ENCODE data around the gene MORN4.

Gene MORN4

DNA sequence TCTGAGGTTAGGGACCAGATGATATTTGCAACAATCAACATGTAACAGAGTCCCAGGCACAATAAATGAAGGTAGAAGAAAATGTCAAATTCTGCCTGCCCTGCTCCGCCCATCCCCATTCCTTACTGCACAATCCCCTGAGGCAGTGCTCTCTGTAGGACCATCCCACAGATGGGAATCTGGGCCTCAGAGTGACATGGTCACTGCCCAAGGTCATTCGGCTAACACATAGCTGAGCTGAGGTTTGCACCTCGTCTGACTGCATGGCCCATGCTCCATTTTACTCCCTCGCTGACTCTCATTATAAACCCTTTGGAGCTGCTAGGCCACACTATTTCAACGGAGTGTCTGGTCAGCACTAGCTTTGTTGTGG lies 47.9 kb downstream of the MORN4 start:
- Histone ChIP-seq H3K4me3 (ENCODE audit: low read depth, low read length, poor library complexity, severe bottlenecking) (no peak overlapping the region), H3K9me3 (ENCODE audit: low read length) (no peaks in the 10 kb centered on the region), H2AFZ (ENCODE audit: low read length) (no peak overlapping the region), H3K4me2 (ENCODE audit: low read length) (no peak overlapping the region), H4K20me1 (ENCODE audit: insufficient read depth, low read length) (no peaks in the 10 kb centered on the region), H3K27me3 (ENCODE audit: insufficient read depth, low read length) (no peaks in the 10 kb centered on the region), H3K9ac (ENCODE audit: low read length) (no peak overlapping the region), H3K9me2 (ENCODE audit: low read depth, low read length) (no peaks in the 10 kb centered on the region), H3K79me2 (ENCODE audit: insufficient read depth, low read length) (no peaks in the 10 kb centered on the region), H3K4me1 (ENCODE audit: insufficient read depth, low read length, severe bottlenecking) (no peaks in the 10 kb centered on the region), H3K27ac (ENCODE audit: low read depth, low read length, poor library complexity, severe bottlenecking) (no peak overlapping the region), H3K36me3 (ENCODE audit: insufficient read depth, low read length) (no peaks in the 10 kb centered on the region), H3F3A (ENCODE audit: insufficient read depth, low read length) (no peaks in the 10 kb centered on the region)
- TF ChIP-seq, protein P1, sequence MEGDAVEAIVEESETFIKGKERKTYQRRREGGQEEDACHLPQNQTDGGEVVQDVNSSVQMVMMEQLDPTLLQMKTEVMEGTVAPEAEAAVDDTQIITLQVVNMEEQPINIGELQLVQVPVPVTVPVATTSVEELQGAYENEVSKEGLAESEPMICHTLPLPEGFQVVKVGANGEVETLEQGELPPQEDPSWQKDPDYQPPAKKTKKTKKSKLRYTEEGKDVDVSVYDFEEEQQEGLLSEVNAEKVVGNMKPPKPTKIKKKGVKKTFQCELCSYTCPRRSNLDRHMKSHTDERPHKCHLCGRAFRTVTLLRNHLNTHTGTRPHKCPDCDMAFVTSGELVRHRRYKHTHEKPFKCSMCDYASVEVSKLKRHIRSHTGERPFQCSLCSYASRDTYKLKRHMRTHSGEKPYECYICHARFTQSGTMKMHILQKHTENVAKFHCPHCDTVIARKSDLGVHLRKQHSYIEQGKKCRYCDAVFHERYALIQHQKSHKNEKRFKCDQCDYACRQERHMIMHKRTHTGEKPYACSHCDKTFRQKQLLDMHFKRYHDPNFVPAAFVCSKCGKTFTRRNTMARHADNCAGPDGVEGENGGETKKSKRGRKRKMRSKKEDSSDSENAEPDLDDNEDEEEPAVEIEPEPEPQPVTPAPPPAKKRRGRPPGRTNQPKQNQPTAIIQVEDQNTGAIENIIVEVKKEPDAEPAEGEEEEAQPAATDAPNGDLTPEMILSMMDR (IDR thresholded peaks at IDR 0.05; ENCODE audit: low read length): no peak
- no peak for TF ChIP-seq EZH2 (IDR thresholded peaks at IDR 0.05; ENCODE audit: borderline replicate concordance, low read length)

- Histone ChIP-seq H3K27ac (ENCODE audit: low read depth, low read length, poor library complexity, severe bottlenecking) (no peak overlapping the region), H3K9me2 (ENCODE audit: low read depth, low read length) (no peaks in the 10 kb centered on the region), H3K9me3 (ENCODE audit: low read length) (no peaks in the 10 kb centered on the region), H3K36me3 (ENCODE audit: insufficient read depth, low read length) (no peaks in the 10 kb centered on the region), H3K79me2 (ENCODE audit: insufficient read depth, low read length) (no peaks in the 10 kb centered on the region), H3F3A (ENCODE audit: insufficient read depth, low read length) (no peaks in the 10 kb centered on the region), H3K27me3 (ENCODE audit: insufficient read depth, low read length) (no peaks in the 10 kb centered on the region), H4K20me1 (ENCODE audit: insufficient read depth, low read length) (no peaks in the 10 kb centered on the region), H3K4me1 (ENCODE audit: insufficient read depth, low read length, severe bottlenecking) (no peaks in the 10 kb centered on the region), H2AFZ (ENCODE audit: low read length) (no peak overlapping the region), H3K4me3 (ENCODE audit: low read depth, low read length, poor library complexity, severe bottlenecking) (no peak overlapping the region), H3K4me2 (ENCODE audit: low read length) (no peak overlapping the region), H3K9ac (ENCODE audit: low read length) (no peak overlapping the region)
- TF ChIP-seq, protein P1 (IDR thresholded peaks at IDR 0.05; ENCODE audit: low read length): no peak
- TF ChIP-seq EZH2 (IDR thresholded peaks at IDR 0.05; ENCODE audit: borderline replicate concordance, low read length): no peak
These were observed 48.4 kb downstream of the MORN4 start for GRCh38 chr10:97584798-97585438.

- no peak within 1 kb of the TSS for H3K4me3 ChIP-seq (ENCODE audit: low read depth, low read length, poor library complexity, severe bottlenecking)
- no peaks in the 10 kb centered on the region for H3K9me3 ChIP-seq (ENCODE audit: low read length)
- H3K79me2 ChIP-seq (ENCODE audit: insufficient read depth, low read length): no peaks in the 10 kb centered on the region
- no peak within 1 kb of the TSS for H3K9ac ChIP-seq (ENCODE audit: low read length)
- no peak within 1 kb of the TSS for H3K27ac ChIP-seq (ENCODE audit: low read depth, low read length, poor library complexity, severe bottlenecking)
- no peaks in the 10 kb centered on the region for H3K36me3 ChIP-seq (ENCODE audit: insufficient read depth, low read length)
- no peak for TF ChIP-seq EZH2 (IDR thresholded peaks at IDR 0.05; ENCODE audit: borderline replicate concordance, low read length)
- TF ChIP-seq, protein P1 (IDR thresholded peaks at IDR 0.05; ENCODE audit: low read length): no peak
- no peaks in the 10 kb centered on the region for H3K4me1 ChIP-seq (ENCODE audit: insufficient read depth, low read length, severe bottlenecking)
- no peaks in the 10 kb centered on the region for H3K9me2 ChIP-seq (ENCODE audit: low read depth, low read length)
- H3F3A ChIP-seq (ENCODE audit: insufficient read depth, low read length): no peaks in the 10 kb centered on the region
- no peaks in the 10 kb centered on the region for H3K27me3 ChIP-seq (ENCODE audit: insufficient read depth, low read length)
- H4K20me1 ChIP-seq (ENCODE audit: insufficient read depth, low read length): no peaks in the 10 kb centered on the region
- no peak within 1 kb of the TSS for H2AFZ ChIP-seq (ENCODE audit: low read length)
- no peak within 1 kb of the TSS for H3K4me2 ChIP-seq (ENCODE audit: low read length)
These were observed 49.1 kb downstream of the MORN4 start, which contains the start of gene HOGA1 for GRCh38 chr10:97584060-97584797. Gene HOGA1 (plus strand): TSS chr10:97584389. CDS start chr10:97584704, 315 bp downstream.
